GM20431 (cell line): Measurements from ENCODE around the gene GSG1L2.

Experiments
- in situ Hi-C: fragments of 300-500 bp; cut with MseI, MboI; formaldehyde crosslinking; loops from one replicate; pipeline ENCODE4 v1.15.0; 2020; ENCODE audit warnings: low sequenced_read_pairs; ENCODE audit not compliant: unreplicated experiment

GSG1L2 gene

DNA sequence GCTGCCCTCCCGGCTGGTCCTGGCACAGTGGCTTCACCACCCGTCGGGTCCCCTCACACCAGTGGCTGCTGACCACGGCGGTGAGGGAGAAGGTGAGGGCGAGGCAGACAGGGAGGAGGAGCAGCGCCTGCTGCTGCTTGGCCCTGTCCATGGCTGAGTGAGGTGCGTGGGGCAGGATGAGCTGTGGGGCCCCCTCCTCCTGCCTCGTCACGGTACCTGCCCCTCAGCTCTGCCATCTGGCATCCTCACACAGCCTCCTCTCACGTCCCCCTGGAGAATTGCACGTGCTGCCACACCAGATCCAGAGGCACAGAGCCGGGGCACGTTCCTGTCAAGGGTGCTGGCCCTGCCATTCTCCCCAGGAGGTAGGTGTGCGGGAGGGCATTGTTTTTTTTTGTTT lies at the start of gene GSG1L2:
TSS of gene GSG1L2 (minus strand) at position 159 of the 400 bp plus-strand sequence. CDS start at position 151, 8 bp downstream.
- in situ Hi-C loops = no loop called here

- in situ Hi-C loops = no loop called here
Observed at GRCh38 chr17:9868552-9868951, 46.7 kb upstream of the GSG1L2 start.

DNA sequence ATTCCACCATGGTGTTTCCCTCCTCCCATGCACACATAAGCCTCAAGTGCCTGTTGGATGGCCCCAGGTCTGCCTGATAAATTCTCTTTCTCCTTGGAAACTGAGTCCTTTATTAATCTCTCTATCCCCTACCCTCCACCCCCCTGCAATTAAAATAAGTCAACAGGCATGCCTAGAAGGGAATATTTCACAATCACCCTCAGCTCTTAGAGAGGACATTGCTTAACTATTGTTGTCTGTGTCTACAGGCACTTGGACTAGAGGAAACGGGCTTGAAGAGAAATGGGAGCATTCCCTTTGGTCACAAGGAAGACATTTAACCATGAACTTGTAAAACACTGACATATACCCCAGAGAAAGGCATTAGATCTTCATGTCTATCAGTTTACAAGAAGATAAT lies 43.7 kb upstream of the GSG1L2 start:
- in situ Hi-C loops = no loop called here

DNA sequence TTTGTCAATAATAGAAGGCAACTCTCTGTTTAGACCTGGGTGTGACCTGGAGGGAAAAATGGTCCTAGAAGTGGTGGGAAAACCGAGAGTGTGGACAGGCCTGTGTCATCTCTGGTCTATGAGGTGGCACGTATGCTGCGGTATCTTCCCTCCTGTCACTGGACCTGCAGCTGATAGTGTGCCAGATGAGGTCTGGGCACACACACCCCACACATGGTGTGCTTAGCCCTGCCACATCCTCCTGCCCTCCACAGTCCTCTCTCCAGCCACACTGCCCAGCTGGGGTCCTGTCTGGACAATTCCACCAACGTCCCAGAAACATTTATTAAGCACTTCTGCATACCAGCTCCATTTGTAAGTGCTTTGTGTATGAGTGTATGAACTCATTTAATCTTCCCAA lies 41.1 kb upstream of the GSG1L2 start:
- in situ Hi-C loops = no loop called here

GRCh38 chr17:9862220-9862619 lies 40.3 kb upstream of the GSG1L2 start:
- in situ Hi-C loops = no loop called here

GRCh38 chr17:9860851-9861250 lies 39.0 kb upstream of the GSG1L2 start:
- in situ Hi-C loops = no loop called here

GRCh38 chr17:9859781-9860180 lies 37.9 kb upstream of the GSG1L2 start:
- in situ Hi-C loops = no loop called here

DNA sequence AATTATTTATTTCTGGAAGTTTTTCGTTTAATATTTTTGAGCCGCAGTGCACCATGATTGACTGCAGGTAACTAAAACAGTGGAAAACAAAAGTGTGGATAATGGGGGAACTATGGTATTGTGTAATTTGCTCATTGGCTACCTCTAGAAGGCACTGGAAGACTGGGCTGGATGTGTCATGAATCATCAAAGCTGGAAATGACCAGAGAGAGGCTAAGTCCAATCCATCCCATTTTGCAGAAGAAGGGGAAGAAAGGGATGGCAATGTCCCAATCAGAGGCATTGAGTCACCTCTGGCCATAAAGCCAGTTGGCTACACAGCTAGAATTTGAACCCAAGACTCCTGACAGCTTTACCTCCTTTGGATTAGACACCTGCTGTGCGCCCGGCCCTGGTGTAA lies 33.2 kb upstream of the GSG1L2 start:
- in situ Hi-C loops = no loop called here

DNA sequence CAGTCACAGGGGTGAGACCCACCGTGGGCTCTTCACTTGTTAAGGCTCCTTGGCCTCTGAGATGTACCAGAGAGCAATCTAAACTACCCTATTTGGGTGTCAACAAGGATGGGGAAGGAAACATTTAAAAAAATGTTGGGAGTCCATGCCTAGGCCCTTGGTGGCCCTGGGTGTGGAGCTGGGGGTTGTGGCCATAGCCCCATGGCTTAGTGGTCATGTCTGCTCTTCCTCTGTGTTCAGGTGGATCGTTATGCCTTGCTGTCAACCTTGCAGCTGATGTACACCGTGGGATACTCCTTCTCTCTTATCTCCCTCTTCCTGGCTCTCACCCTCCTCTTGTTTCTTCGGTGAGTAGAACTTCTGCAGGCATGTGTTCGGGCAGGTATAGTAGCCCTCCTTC lies 32.4 kb upstream of the GSG1L2 start:
- in situ Hi-C loops = no loop called here

DNA sequence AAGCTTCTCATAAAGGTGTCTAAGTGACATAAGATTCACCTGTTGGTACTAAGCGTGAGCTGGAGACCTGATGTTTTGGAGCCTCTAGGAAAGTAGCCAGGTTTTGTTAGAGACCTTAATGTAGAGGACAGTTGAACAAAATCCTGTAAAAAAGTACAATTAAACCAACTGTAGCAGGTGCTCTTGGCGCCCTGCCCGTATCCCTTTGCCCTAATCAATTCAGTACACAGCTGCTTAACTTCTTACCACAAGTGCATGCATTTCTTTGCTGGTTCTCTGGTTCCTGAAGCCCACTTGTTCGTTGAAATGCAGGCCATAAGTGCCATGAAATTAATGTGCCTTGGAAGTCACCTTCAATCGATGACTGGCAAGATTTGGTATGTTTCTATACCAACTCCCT lies 28.3 kb upstream of the GSG1L2 start:
- in situ Hi-C loops = no loop called here

DNA sequence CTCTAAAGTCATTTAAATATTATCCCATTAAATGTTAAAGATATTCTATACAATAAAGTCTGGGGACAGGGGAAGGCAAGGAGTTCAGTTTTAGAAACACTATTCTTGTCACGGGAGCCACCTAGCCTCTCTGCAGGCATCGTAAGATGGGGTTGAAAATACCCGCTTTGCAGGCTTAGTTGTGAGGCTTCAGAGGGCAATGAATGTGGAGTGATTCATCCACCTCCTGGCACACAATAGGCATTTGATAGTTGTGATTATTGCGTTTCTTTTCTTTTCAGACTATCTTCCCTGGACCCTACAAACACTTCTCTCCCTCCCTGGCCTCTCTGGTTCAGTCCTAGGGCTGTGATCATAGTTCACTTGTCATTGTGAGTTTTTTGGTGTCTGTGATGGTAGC lies 23.4 kb upstream of the GSG1L2 start:
- in situ Hi-C loops = no loop called here

- in situ Hi-C loops = no loop called here
Observed at GRCh38 chr17:9844153-9844552, 22.3 kb upstream of the GSG1L2 start.

GRCh38 chr17:9843152-9844010 lies 21.5 kb upstream of the GSG1L2 start:
- in situ Hi-C loops = no loop called here

- in situ Hi-C loops = no loop called here
Observed at GRCh38 chr17:9842057-9842758, 20.3 kb upstream of the GSG1L2 start.

GRCh38 chr17:9839433-9839832 lies 17.6 kb upstream of the GSG1L2 start:
- in situ Hi-C loops = no loop called here

DNA sequence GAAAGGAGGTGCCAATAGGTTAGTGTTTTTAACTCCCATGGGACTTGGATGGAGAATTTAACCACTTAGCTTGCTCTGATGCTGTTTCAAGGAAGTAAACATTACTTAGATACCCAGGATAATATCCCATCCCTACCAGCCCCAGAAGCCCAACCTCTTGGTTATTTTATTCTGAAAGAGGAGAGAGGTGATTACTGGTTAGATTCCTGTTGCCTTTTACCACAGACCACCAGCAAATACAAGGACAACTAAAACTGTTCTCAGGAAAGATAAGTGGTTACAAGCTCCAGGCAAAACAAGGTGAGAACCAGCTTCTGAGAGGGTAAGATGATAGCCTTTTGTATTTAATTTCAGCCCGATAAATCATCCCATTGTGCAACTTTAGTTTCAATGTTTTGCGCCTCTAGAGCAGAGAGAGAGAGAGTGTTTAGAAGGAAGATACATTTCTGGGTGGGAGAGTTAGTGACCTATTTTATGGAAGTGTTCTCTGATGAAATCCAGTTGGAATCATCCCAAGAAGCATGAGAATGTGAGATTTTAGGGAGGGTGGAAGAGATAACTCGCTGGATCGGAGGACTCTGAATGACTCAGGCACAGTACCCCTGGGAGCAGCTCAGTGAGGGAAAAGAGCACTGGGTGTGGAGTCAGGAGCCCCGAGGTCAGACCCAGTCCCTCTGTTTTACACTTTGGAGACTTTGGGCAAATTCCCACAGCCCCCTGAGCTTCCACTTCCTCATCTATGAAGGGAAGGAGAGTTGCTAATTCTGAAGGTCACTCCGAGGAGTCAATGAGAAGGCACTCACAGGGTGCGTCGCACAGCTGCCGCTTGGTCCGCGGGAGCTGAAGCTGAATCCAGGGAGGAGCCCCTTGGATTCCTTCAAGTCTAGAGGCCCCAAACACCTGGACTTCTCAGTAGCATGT lies 15.9 kb upstream of the GSG1L2 start:
- in situ Hi-C loops = no loop called here

- in situ Hi-C loops = no loop called here
Observed at GRCh38 chr17:9833922-9834321, 12.0 kb upstream of the GSG1L2 start.

GRCh38 chr17:9830711-9831110 lies 8.8 kb upstream of the GSG1L2 start:
- in situ Hi-C loops = no loop called here

GRCh38 chr17:9829343-9829742 lies 7.5 kb upstream of the GSG1L2 start:
- in situ Hi-C loops = no loop called here
